ENCODE measurements around the gene TIMM8B.
"Not testable (repeated sequence)": the region's sequence is repeated elsewhere in the genome, so short reads cannot be mapped to it uniquely, and the experiment has no call there.

- TF ChIP-seq CTCF (IDR thresholded peaks at IDR 0.05); ELK1 (IDR thresholded peaks at IDR 0.05; ENCODE audit: low read depth, low read length); MYC (IDR thresholded peaks at IDR 0.05; ENCODE audit: borderline replicate concordance, low read length); HMGXB4 (CRISPR knock-in tag; IDR thresholded peaks at IDR 0.05; ENCODE audit: borderline replicate concordance); PBX3 (IDR thresholded peaks at IDR 0.05); SREBF2 (IDR thresholded peaks at IDR 0.05); CEBPB (IDR thresholded peaks at IDR 0.05); REST (IDR thresholded peaks at IDR 0.05); POLR2A (IDR thresholded peaks at IDR 0.05; ENCODE audit: low read length); RAD21 (conservative IDR thresholded peaks at IDR 0.05 in 1 of 2, IDR thresholded peaks at IDR 0.05 in 1 of 2); RCOR1 (IDR thresholded peaks at IDR 0.05; ENCODE audit: low read depth, low read length); CHD4 (IDR thresholded peaks at IDR 0.05; ENCODE audit: borderline replicate concordance): not testable (repeated sequence)
Measured at GRCh38 chr11:112046647-112047046, 39.9 kb downstream of the TIMM8B start.
